Stimulated activated CD8-positive, alpha-beta memory T cell treated with anti-CD3 and anti-CD28 coated beads, Interleukin-15, amount 100 ng/mL, for 48 hours (primary cell): ENCODE measurements around the gene TFE3.
A peak's percentile ranks its signal among the peaks of the same experiment; 100 is the strongest.

ENCODE experiments used
- DNase-seq, 2 donors: peaks; one replicate each; pipeline ENCODE4 v3.0.0-alpha.2; 2020; ENCODE audit warnings: low read depth in 2 of 2

The TFE3 gene

DNA sequence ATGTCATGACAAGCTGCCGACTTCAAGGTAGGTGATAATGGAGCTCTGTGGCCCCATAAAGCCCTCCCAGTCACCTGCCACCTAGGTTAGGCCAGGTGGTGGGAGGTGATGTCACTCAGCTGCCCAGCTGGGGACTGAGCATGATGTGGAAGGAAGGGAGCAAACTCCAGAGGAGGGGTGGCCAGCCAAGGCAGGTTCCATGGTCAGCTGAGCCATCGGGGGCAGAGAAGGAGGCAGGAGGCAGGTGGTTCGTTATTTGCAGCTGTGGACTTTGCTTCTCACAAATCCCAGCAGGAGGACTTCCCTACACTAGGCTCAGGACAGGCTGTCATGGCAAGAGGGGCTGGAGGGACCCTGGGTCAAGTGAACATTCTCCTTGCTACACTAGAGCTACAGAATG, 17.8 kb upstream of the TFE3 start:
- no peak for DNase-seq

DNA sequence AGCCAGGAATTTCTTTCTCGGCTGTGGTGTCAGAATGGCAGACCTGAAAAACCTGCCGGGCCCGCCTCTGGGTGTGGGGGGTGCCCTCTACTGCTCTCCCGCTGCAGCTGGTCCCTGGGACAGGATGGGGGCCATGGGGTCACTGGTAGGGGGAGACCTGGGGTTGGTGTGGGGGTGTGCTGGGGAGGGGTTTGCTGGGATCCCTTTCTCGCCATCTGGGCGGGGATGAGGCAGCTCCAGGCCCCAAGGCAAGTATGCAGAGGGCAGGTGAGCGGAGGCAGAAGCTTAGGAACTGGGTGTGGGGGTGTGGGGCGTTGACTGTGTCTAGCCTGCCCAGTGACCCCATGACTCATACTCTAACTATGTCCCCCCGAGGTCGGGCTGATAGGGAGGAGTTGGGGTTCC, 16.5 kb upstream of the TFE3 start:
- no peak for DNase-seq

DNA sequence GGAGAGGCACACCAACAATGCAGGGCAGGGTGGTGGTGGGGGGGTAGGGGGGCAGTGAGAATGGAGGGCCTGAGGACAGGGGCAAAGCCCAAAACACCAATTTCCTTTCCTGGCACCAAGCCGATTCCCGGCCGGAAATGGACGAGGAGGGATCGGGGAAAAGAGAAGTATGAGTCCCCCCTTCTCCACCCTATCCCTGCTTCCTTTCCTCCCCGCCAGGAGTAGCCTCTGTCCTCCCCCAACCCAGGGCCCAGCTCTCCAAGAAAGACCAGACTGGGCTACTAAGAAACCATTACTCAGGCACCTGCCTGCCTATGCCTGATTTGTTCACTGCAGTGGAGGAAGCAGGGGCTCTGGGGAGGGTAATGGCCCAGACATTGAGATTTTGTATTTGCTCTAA, 16.0 kb upstream of the TFE3 start:
- no peak for DNase-seq

DNA sequence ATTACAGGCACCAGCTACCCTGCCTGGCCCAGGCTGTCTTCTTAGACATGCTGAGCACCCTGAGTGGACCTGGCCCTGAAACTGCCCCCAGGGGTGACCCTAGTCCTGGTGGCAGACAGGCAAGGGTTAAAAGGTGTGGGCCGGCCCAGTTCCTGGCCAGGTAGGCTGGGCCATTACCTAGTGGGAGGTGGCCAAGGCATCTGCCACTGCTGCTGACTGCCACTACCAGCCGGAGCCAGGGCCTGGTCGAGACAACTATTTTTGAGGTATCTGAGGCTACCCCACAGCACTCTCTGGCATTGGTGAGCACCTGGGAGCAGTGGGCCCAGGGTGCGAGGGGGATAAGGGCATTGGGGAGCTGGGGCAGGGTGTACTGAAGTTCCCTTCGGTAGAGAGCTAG, 15.6 kb upstream of the TFE3 start, which contains the start of gene CCDC120:
Gene CCDC120 (plus strand): TSS at position 206 of the 400 bp plus-strand sequence. CDS start 3,043 bp downstream, outside the sequence.
- no peak for DNase-seq

DNA sequence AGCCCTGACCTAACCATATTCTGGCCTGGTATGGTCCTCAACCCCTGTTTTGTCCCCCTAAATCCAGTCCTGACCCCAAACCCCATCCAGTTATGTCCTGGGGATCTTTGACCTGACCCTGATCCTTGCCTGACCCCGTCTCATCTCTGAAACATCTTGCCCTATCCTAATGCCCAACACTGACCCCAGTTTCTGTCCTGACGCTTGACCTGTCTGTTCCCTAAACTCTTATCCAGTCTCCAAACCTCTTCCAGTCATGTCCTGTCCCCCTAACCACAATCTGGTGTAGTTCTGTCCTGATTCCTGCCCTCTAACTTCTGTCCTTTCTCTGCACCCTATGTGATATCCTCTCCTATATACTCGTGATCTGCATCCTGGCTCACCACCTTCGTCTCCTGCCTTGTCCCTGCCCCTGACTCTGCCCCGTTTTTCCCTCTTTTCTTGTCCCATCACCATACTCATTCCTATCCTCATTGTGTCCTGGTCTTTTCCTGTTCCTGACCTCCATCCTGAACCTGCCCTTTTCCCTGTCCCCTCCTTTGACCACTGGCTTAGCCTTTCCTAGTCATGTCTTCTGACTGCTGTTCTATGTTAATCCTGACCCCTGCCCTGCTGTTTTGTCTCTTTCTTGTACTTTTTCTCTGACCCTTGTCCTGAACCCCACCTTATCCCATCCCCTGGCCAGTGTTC, 11.1 kb upstream of the TFE3 start:
- DNase-seq: no peak

DNA sequence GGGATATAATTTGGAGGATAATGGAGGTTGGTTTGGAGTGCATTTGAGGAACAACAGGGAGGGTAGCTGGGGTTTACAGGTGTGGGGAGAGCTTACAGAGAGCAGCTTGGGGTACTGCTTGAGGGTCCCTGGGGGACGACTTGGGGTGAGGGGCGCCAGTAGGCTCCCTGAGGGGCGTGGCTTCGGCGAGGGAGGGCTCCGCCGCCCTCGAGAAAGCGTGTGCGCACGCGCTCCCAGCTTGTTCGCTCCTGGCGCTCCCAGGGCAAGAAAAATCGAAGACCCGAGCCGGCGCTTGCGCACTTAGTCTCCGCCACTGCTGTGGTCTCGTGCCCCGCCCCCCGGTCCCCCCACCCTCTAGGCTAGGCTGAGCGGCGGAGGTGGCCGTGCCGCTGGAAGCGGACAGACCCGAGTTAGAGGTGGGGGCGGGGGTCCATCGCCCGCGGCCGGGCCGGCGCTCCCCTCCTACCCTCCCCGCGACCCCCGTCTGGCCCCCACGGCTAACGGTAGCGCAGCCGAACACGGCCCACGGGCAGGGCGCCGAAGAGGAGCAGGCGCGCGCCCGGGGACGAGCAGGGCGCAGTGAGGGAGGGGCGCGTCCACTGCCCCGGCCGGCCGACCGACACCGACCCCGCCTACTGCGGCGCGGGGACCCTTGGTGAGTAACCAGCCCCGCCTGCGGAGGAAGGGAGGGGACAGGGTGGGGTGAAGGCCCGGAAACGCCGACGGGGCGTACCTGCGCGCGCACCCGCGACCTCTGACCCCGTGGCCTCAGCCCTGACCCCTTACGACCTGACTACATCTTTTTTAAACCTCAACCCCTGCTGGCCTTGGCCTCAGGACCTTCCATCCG, 10.3 kb upstream of the TFE3 start:
- DNase-seq: peak; percentile 42 to 62

DNA sequence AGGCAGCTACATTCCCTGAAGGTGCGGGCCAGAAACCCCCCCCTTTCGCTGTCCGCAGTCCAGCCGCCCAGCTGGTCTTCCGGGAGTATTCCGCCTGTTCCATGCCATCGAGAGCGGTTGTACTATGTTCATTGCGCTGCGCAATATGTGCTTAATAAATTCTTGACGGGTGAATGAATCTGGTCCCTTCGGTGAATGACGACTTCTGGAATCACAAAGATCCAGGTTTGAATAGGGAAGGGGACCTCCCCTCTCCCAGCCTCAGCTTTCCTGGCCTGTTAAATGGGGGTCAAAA, 777 bp upstream of the TFE3 start:
- DNase-seq: no peak

DNA sequence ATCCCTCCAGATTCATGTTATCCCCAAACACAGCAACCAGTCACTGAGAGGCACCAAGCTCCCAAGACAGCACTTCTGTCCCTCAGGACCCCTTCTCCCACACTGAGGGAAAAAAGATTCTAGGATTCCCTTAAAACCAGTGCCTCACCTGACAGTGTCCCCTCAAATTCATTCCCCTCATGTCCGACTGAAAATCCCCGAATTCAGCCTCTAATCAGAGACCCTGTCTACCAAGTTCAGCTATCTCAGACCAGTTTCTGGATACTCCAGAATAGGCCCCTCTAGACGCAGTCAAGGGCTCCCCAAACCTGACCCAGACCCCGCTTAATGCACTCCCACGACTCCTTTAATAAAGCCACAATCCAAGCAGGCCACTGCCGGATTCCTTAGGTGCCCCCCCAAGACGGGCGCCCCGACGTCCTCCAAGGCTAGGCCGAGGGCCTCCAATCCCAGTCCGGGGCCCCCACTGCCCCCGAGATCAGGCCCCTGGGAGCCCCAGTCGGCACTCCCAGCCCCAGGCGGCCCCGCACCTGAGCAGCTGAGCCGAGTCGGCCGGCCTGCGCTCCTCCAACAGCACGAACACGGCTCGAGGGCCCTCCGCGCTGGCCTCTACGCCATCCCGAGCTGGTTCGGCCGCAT, 457 bp downstream of the TFE3 start:
- no peak for DNase-seq

DNA sequence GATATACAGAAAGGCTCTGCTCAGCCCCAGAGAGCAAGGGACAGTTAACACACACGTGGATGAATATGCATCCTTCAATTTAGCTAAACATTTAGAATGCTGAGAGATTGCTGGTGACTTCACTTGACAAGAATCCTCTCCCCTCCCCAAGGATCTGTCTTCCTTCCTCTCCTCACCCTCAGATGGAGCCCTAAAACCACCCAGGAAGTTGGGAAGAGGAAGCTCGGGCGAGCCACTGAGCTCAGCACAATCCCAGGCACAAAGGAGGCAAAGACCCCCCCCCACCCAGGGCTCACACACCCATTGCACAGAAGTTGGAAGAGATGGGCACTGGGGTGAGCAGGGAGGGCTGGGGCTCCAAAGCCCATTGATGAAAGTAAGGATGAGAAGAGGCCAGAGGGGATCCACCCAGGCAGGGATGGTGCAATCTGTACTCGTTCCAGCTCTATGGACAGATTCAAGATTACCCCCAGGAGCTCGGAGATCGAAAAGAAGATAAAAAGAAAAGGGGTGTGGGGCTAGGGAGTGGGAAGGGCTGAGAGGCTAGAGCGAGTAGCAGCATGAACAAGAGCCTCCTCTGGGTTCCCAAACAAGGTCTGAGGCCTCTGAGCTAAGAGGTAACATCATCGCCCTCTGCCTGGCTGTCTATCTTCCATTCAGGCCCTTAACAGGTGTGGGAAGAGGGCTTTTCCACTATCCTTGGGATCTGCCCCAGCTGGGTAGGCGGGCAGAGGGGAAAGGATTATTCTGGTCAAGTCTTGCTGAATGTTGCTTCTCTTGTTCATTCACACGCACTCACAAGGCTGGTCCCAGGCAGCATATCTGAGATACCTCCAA, 1.2 kb downstream of the TFE3 start:
- no peak for DNase-seq

DNA sequence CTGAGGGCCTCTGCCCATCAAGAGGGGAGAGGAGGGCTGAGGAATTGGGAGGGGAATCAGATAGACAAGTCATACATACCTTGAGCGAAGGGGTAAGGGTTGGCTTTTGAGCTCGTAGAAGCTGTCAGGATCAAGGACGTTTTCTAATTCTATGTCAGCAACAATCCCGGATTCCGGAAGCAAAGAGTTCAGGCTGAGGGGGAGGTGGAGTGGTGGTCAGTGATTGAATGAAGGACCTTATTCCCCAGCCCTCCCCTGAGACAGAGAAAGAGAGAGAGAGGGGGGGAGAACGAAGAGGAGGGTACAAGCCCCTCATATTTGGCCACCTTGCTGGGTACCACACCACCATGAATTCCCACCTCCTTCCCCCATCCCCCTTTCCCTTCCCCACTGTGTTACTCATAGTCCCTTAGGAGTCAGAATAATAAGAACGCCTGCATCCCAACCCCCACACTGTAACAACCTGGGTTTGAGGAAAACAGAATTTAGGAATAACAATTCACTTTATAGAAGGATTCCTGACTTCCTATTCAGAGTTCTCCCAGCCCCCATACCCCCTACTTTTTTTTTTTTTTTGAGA, 2.7 kb downstream of the TFE3 start:
- no peak for DNase-seq

DNA sequence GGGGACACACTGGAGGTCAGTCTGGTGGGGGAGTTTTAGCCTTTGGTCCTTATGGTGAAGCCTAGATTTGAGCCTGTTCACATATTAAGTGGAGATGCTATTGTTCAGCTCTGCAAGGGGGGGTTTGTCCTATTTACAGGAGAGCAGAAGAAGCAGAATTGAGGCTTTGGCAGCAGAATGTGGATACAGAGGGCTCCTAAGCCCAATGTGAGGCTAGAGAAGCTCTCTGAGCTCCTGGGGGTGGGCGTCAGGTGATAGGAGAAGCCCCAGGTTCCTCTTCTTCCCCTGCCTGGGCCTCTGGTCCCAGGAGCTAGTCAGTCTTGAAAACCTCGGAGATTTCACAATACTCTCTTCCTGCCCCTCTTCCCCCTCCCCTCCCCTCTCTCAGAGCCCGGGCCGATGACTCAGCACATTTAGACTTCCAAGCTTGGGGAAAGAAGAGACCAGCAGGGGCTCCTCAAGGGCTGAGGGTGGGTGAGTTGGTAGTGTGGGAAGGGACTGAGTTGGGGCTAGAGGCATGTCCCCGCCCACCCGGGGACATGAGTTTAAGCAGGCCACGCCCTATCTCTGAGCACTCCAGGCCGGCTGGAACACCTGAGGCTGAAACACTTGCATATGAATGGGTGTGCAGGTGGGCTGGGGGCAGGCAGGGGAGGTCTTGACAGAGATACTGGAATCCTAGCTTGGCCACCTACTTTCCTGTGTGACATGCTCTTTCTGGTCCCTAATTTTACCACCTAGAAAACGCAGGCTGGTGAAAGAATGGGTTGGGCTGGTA, 3.4 kb downstream of the TFE3 start:
- peak; percentile 18 to 26 for DNase-seq

DNA sequence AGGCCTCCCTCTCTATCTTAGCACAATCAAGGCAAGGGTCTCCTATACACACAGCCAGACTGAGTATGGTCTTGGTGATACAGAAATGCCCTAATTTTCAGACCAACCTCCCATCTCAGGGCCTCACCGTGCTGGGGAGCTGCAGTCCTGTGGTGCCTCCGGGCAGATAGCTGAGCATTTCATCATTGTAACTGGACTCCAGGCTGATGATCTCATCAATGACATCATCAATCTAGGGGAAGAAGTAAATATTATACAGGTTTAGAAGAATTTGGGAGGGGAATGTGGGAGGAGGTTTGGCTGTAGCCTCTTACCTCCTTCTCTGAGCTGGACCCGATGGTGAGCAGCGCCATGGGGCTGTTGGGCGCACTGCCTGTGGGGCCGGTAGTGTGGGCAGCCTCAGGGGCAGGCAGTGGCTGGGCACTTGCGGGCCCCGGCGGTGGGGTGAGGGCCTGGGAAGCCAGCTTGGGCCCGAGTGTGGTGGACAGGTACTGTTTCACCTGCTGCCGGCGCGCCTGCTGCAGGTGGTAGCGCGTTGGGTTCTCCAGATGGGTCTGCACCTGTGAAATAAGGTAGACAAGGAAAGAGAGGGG, 5.2 kb downstream of the TFE3 start:
- no peak for DNase-seq

DNA sequence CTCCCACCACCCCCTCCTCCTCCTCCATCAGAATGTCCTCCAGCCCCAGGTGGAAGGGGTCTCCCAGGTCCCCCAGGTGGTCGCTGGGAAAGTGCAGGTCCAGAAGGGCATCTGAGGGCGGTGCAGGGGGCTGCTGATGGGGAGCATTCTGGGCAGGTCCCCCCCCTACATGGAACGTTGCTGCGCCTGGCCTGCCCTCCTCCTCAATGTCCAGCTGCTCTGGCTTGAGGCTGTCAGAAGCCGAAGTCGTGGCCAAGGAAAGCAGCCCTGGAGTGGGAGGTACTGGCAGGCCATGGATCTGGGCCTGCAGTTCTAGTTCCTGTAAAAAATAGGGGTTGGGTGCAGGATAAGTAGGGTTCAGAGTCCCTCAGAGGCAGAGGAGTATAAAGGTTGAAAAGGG, 12.9 kb downstream of the TFE3 start:
- DNase-seq: no peak

DNA sequence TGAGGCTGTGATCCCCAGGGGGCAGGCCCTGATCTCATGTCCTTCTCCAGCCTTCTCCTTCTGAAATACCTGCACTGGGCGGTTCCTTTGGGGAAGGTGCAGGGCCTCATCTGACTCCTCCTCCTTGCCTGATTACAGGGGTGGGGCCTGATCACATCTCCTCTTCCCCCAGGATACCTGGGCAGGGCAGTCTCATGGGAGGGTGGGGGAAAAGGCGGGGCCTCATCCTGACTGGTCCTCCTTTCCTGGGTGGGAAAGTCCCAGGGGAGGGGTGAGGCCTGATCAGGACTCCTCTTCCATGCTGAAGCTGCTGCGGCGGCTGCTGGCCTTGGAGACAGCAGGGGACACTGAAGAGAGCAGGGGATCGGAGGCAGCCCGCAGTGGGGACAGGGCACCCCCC, 13.3 kb downstream of the TFE3 start:
- DNase-seq: no peak

DNA sequence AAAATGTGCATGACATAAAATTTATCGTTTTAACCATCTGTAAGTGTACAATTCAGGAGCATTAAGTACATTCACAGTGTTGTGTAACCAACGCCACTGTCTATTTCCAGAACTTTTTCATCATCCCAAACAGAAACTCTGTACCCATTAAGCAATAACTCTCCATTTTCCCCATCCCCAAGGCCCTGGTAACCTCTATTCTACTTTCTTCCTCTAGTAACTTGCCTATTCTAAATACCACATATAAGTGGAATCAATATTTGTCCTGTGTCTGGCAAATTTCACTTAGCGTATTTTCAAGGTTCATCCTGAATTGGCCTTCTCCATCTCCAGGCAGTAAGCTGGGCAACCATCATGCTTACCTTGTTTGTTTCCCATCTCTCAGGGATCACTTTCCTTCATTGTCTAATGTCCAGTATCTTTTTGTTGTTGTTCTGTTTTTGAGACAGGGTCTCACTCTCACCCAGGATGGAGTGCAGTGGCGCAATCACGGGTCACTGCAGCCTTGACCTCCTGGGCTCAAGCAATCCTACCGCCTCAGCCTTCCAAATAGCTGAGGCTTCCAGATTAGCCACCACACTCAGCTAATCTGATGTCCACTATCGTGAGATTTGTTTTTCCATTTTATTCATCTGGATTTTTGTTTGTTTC, 23.4 kb downstream of the TFE3 start:
- DNase-seq: no peak

DNA sequence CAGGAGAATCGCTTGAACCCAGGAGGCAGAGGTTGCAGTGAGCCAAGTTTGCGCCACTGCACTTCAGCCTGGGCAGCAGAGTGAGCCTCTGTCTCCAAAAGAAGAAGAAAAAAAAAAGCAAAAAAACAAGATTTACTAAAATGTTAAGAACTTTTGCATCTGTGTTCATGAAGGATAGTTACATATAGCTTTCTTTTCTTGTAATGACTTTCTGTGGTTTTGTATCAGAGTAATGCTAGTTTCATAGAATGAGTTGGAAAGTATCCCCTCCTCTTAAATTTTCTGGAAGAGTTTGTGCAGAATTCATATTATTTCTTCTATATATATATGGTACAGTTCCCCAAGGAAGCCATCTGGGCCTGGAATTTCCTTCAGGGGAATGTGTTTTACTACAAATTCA, 24.1 kb downstream of the TFE3 start:
- DNase-seq: no peak

DNA sequence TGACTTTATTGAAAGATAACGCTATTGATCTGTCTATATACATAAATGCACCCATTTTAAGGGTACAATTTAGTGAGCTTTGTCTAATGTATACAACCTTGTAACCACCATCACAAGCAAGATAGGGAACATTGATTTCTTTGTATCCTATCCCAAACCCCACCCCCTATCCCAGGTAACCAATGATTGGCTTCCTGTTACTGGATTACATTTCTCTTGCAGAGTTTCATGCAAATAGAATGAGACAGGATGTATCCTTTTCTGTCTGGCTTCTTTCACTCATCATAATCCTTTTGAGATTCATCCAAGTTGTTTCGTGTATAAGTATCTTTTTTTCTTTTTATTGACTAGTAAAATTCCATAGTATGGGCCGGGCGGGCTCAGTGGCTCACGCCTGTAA, 39.5 kb downstream of the TFE3 start:
- no peak for DNase-seq

DNA sequence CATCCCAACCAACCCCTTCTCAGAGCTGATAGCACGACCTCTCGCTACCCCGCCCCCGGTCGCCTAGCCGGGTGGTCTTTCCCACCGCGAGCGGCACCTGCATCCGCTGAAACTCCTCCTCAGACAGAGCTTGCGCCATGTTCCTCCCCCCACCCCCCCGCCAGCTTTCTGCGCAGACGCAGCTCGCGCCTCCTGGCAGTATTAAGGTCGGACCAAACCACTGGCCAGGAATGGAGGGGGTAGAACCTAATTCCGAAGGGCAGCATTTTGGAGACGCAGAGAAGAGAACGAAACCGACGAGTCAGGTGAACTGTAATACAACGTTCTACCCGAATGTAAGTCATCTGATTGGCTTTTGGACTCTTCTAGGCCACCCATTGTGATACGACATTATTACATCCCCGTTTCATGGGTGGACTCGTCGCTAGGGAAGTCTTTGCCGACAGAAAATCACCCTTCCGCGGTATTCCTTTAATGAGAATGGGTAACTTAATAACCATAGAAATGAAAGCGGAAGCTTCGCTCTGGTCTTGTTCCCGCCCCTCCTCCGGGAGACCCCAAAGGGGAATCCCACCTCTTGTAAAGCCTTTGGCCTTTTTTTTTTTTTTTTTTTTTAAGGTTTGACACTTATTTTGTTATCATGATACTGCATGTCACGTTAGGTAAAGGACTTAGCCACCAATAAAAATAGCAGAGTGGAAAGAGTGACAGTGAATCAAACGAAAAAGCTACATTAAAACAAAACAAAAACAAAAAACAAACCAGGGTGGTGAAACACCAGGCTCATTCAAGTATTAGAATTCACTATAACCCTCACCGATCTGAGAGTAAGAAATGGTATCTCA, 40.8 kb downstream of the TFE3 start, which contains the start of gene GRIPAP1:
Gene GRIPAP1 (minus strand): TSS at position 174 of the 845 bp plus-strand sequence. CDS start 35 bp downstream, at position 139.
- peak; percentile 53 for DNase-seq
